Stimulated activated CD4-positive, alpha-beta T cell treated with anti-CD3 and anti-CD28 coated beads, TNF-alpha, amount 100 ng/mL, for 4 hours (primary cell): ENCODE results near the gene CBY1.

Experiments used
- DNase-seq, 3 experiments: peaks; one replicate each; pipeline ENCODE4 v3.0.0-alpha.2; 2020; ENCODE audit warnings: low read depth in 3 of 3

CBY1 gene

GRCh38 chr22:38700789-38701628 lies 44.6 kb downstream of the CBY1 start, which contains the start of gene JOSD1:
JOSD1 (minus strand) TSS chr22:38700943; CDS start chr22:38699987, 956 bp downstream.
- peak; percentile 94 to 97 (median 95) for DNase-seq

GRCh38 chr22:38704654-38705234 lies 48.3 kb downstream of the CBY1 start:
- no peak for DNase-seq

- peak; percentile 75 to 96 (median 91) for DNase-seq
Observed at GRCh38 chr22:38705235-38706100, 49.0 kb downstream of the CBY1 start, which contains the start of gene GTPBP1. GTPBP1 (plus strand) TSS chr22:38705944; CDS start chr22:38705956, 12 bp downstream.

GRCh38 chr22:38706101-38706900 lies 49.9 kb downstream of the CBY1 start:
- DNase-seq = peak; percentile 19 to 36 (median 21)

- no peak for DNase-seq
Observed at GRCh38 chr22:38706901-38707195, 50.4 kb downstream of the CBY1 start.

- no peak for DNase-seq
Observed at GRCh38 chr22:38707346-38707745, 50.9 kb downstream of the CBY1 start.

GRCh38 chr22:38707984-38708383 lies 51.5 kb downstream of the CBY1 start:
- DNase-seq = no peak

GRCh38 chr22:38709306-38709705 lies 52.9 kb downstream of the CBY1 start:
- no peak for DNase-seq

- no peak for DNase-seq
Observed at GRCh38 chr22:38710351-38710750, 53.9 kb downstream of the CBY1 start.

- no peak for DNase-seq
Observed at GRCh38 chr22:38710866-38711265, 54.4 kb downstream of the CBY1 start.

GRCh38 chr22:38712486-38713207 lies 56.2 kb downstream of the CBY1 start:
- no peak for DNase-seq

- DNase-seq = no peak
Observed at GRCh38 chr22:38713921-38714320, 57.5 kb downstream of the CBY1 start.

- DNase-seq = no peak
Observed at GRCh38 chr22:38715176-38715764, 58.8 kb downstream of the CBY1 start.

- DNase-seq = no peak
Observed at GRCh38 chr22:38715852-38716251, 59.4 kb downstream of the CBY1 start.

GRCh38 chr22:38716271-38716670 lies 59.8 kb downstream of the CBY1 start:
- DNase-seq = no peak

- no peak for DNase-seq
Observed at GRCh38 chr22:38716826-38717225, 60.4 kb downstream of the CBY1 start.

GRCh38 chr22:38717244-38717643 lies 60.8 kb downstream of the CBY1 start:
- DNase-seq = no peak

- no peak for DNase-seq
Observed at GRCh38 chr22:38718414-38718813, 62.0 kb downstream of the CBY1 start.

GRCh38 chr22:38719196-38719595 lies 62.8 kb downstream of the CBY1 start:
- no peak for DNase-seq

GRCh38 chr22:38720350-38720749 lies 63.9 kb downstream of the CBY1 start:
- no peak for DNase-seq
